Body of pancreas (tissue), 4 donors: ENCODE results near the gene KIF6. TPM values are rescaled to one million over a fixed set of nuclear protein-coding genes. Genes with fewer than 3 reads are reported as not detected.
A peak's percentile ranks its signal among the peaks of the same experiment; 100 is the strongest.

Source experiments
- ATAC-seq: fragments of 150-250 bp; one replicate; pipeline ENCODE4 v1.9.1; 2016
- DNase-seq, 4 donors: peaks; one replicate each; pipeline ENCODE4 v3.0.0-alpha.2; 2019
- H3K27ac ChIP-seq, 4 donors: fragments of 200-600 bp; sonication (generic); 1 replicate in 3 of 4; 2 replicates in 1 of 4; pipeline versions ENCODE4 v1.5.1 to v1.6.1; 2016 to 2019; ENCODE audit warnings: mild to moderate bottlenecking in 1 of 4, mixed read lengths in 1 of 4, moderate library complexity in 1 of 4
- H3K27me3 ChIP-seq, 2 donors: fragments of 200-600 bp; sonication (generic); one replicate each; pipeline ENCODE4 v1.6.0; 2016; ENCODE audit warnings: mild to moderate bottlenecking in 1 of 2
- H3K36me3 ChIP-seq, 2 donors: fragments of 200-600 bp; sonication (generic); replicated peaks in 1 of 2; 2 replicates each; pipeline ENCODE4 v1.5.1; 2016; ENCODE audit warnings: low read depth in 2 of 2; ENCODE audit not compliant: insufficient read depth in 1 of 2
- H3K4me1 ChIP-seq: fragments of 200-600 bp; sonication (generic); one replicate; pipeline ENCODE4 v1.6.0; 2016
- H3K4me3 ChIP-seq, 2 donors: fragments of 200-600 bp; sonication (generic); 1 replicate in 1 of 2; 2 replicates in 1 of 2; pipeline ENCODE4 v1.5.1; 2016 to 2019
- H3K9me3 ChIP-seq, 3 donors: fragments of 200-600 bp; sonication (generic); 1 replicate in 2 of 3; 2 replicates in 1 of 3; pipeline ENCODE4 v1.5.1; 2016
- CTCF ChIP-seq, 7 experiments: fragments of 450-650 bp in 4 of 7; fragments of 200-600 bp in 3 of 7; sonication (generic) in 3 of 7; IDR thresholded peaks; one replicate each; pipeline ENCODE4 v1.5.1; 2016 to 2019; ENCODE audit warnings: antibody characterized with exemption in 7 of 7
- POLR2A ChIP-seq, 3 donors: fragments of 450-650 bp; IDR thresholded peaks; one replicate each; pipeline ENCODE4 v1.6.1; 2016; ENCODE audit warnings: antibody characterized with exemption in 3 of 3, mild to moderate bottlenecking in 2 of 3
- WGBS, 2 donors: methylation state at CpG; one replicate each; pipeline ENCODE4 v1.1.5; 2017; 5-methylcytosine and 5-hydroxymethylcytosine counted together
- intact Hi-C: fragments of 100-400 bp; cut with DNase I; formaldehyde crosslinking; loops from one replicate; pipeline ENCODE4 v1.15.1; 2023
- total RNA-seq, 2 donors: library from RNA; depleted of rRNA; stranded (reverse); fragments of >200 nt; gene quantifications; one replicate each; pipeline ENCODE4 v1.1.0, GENCODE V29; 2016

The KIF6 gene
- total RNA-seq, 2 donors from 2014 or later, result not detected

- no peaks in the 10 kb centered on the region for H3K4me1 ChIP-seq
- H3K4me3 ChIP-seq, result no peak overlapping the region
- intact Hi-C loops, result no loop called here
- H3K27me3 ChIP-seq, result no peaks in the 10 kb centered on the region
- TF ChIP-seq CTCF (IDR thresholded peaks at IDR 0.05) (no peak), POLR2A (IDR thresholded peaks at IDR 0.05) (no peak)
- H3K36me3 ChIP-seq, result no peaks in the 10 kb centered on the region
- DNase-seq, result peak in 2 of 4 donors; percentile 26 to 51
- H3K27ac ChIP-seq, result no peak overlapping the region
- peak; percentile 33 for ATAC-seq
- 60 to 71% methylated on average over 11 of the region's 11 CpGs for WGBS, 2 donors
- no peaks in the 10 kb centered on the region for H3K9me3 ChIP-seq
Observed at GRCh38 chr6:39430871-39431523, 294.2 kb downstream of the KIF6 start.

DNA sequence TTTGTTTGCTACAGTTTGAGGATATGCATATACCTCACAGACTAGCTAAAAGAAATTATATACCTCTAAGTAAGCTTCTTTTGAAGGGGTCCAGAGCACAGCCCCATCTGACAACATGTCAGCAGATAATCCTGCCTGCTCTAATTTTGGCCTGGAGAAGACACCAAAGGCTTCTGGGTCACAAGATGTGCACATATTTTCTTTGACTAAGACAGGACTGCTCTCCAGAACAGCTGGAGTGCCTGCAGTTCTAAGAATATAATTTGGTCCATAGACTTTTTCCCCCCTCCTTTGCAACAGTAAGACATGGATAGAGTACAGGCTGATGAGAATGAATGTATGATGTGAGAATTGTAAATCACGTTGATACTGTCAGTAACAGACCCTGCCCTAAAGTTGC lies 294.8 kb downstream of the KIF6 start:
- no peaks in the 10 kb centered on the region for H3K27me3 ChIP-seq
- no peaks in the 10 kb centered on the region for H3K4me1 ChIP-seq
- H3K9me3 ChIP-seq, result no peaks in the 10 kb centered on the region
- H3K27ac ChIP-seq, result no peak overlapping the region
- TF ChIP-seq POLR2A (IDR thresholded peaks at IDR 0.05), result no peak
- H3K4me3 ChIP-seq, result no peak overlapping the region
- WGBS, 2 donors, result 78 to 89% methylated on average over 1 of the region's 1 CpG
- ATAC-seq, result no peak
- no peaks in the 10 kb centered on the region for H3K36me3 ChIP-seq
- no peak for DNase-seq
- intact Hi-C loops, result no loop called here

GRCh38 chr6:39428816-39429215 lies 296.4 kb downstream of the KIF6 start:
- H3K27ac ChIP-seq, result no peak overlapping the region
- H3K27me3 ChIP-seq, result no peaks in the 10 kb centered on the region
- intact Hi-C loops, result no loop called here
- H3K4me1 ChIP-seq, result no peaks in the 10 kb centered on the region
- DNase-seq, result no peak
- H3K36me3 ChIP-seq, result no peaks in the 10 kb centered on the region
- no peak overlapping the region for H3K4me3 ChIP-seq
- H3K9me3 ChIP-seq, result no peaks in the 10 kb centered on the region
- ATAC-seq, result no peak
- TF ChIP-seq CTCF (IDR thresholded peaks at IDR 0.05), result no peak
- 83 to 90% methylated on average over 7 of the region's 7 CpGs for WGBS, 2 donors

DNA sequence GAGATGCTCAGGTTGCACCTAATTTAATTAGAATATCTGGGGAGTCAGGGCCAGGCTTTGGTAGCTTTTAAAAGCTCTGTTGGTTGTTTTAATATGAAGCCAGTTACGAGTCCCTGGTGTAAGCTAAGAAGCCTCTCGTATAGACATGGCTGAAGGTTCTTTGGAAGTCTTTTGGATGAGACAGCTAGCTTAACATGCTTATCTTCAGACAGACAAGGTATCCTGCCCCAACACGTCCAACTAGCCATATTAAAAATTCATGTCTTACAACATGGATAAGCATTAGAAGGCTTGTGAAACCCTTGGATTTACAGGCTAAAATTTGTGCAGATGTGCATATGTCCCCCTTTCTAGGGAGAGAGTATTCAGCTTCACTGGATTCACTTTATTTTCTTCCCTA lies 297.1 kb downstream of the KIF6 start:
- Histone ChIP-seq H3K27ac (no peak overlapping the region), H3K9me3 (no peaks in the 10 kb centered on the region), H3K4me1 (no peaks in the 10 kb centered on the region), H3K36me3 (no peaks in the 10 kb centered on the region), H3K27me3 (no peaks in the 10 kb centered on the region), H3K4me3 (no peak overlapping the region)
- 87 to 89% methylated on average over 3 of the region's 3 CpGs for WGBS, 2 donors
- DNase-seq (no peak), ATAC-seq (no peak)
- TF ChIP-seq POLR2A (IDR thresholded peaks at IDR 0.05), result no peak
- no peak for TF ChIP-seq CTCF (IDR thresholded peaks at IDR 0.05)
- intact Hi-C loops, result no loop called here

GRCh38 chr6:39426073-39426456 lies 299.1 kb downstream of the KIF6 start:
- TF ChIP-seq CTCF (IDR thresholded peaks at IDR 0.05) (no peak), POLR2A (IDR thresholded peaks at IDR 0.05) (no peak)
- intact Hi-C loops, result no loop called here
- H3K4me3 ChIP-seq, result no peak overlapping the region
- no peaks in the 10 kb centered on the region for H3K27me3 ChIP-seq
- 80 to 93% methylated on average over 2 of the region's 2 CpGs for WGBS, 2 donors
- H3K4me1 ChIP-seq, result no peaks in the 10 kb centered on the region
- no peak for ATAC-seq
- no peaks in the 10 kb centered on the region for H3K36me3 ChIP-seq
- no peak overlapping the region for H3K27ac ChIP-seq
- no peak for DNase-seq
- H3K9me3 ChIP-seq, result no peaks in the 10 kb centered on the region
